GM12878 (cell line): ENCODE data around the gene EFNA4. TPM values are rescaled to one million over a fixed set of nuclear protein-coding genes. Genes with fewer than 3 reads are reported as not detected.

Experiments used
- ATAC-seq: fragments of 200-7000 bp; cut with Tn5 transposase; 3 replicates; pipeline ENCODE4 v1.9.1; 2020; ENCODE audit warnings: mild to moderate bottlenecking, moderate library complexity
- BruUV-seq: library from RNA; stranded (reverse); fragments of 400-500 nt; replicated peaks from 2 replicates; lab custom pipeline; 2021; lab: Mats Ljungman, UMichigan
- CTCF ChIA-PET: fragments of 300-600 bp; sonication (Branson Sonifier 250); formaldehyde crosslinking; extraction: SDS; loops from one replicate; lab custom pipeline; 2021; ENCODE audit warnings: inconsistent platforms; lab: Yijun Ruan, JAX
- POLR2A ChIA-PET: fragments of 350-600 bp; formaldehyde crosslinking; extraction: SDS; loops from one replicate; lab custom pipeline; 2021; ENCODE audit warnings: inconsistent platforms; lab: Charles Lee
- RAD21 ChIA-PET: fragments of 300-600 bp; sonication (Branson Sonifier 250); formaldehyde crosslinking; loops from one replicate; lab custom pipeline; 2023; ENCODE audit warnings: antibody characterized with exemption; ENCODE audit not compliant: unreplicated experiment; lab: Charles Lee
- SMC1A ChIA-PET: fragments of 300-600 bp; sonication (Branson Sonifier 250); formaldehyde crosslinking; loops from one replicate; lab custom pipeline; 2023; ENCODE audit not compliant: unreplicated experiment, uncharacterized antibody; lab: Charles Lee
- DNase-seq: peaks from one replicate; pipeline ENCODE4 v3.0.0-alpha.2; 2011; ENCODE audit warnings: low read depth, low spot score
- FAIRE-seq: peaks from 3 replicates; lab custom pipeline; 2011; peaks lifted over from hg19 to GRCh38; lab: Jason Lieb, UNC
- H2AFZ ChIP-seq: 2 replicates; pipeline ENCODE4 v1.6.0; 2011; ENCODE audit warnings: low read depth, low read length, control low read depth; ENCODE audit not compliant: control insufficient read depth
- H3K27ac ChIP-seq: 2 replicates; pipeline ENCODE4 v1.5.1; 2011; ENCODE audit warnings: control low read depth; ENCODE audit not compliant: control insufficient read depth, insufficient read depth
- H3K27me3 ChIP-seq, 2 experiments: replicated peaks in 1 of 2; 2 replicates each; pipeline versions ENCODE4 v1.6.0 to v1.6.1; 2011; ENCODE audit warnings: low read length in 1 of 2; ENCODE audit not compliant: control insufficient read depth in 2 of 2, insufficient read depth in 2 of 2
- H3K36me3 ChIP-seq, 2 experiments: 2 replicates each; pipeline ENCODE4 v1.5.1; 2011; ENCODE audit warnings: low read length in 1 of 2; ENCODE audit not compliant: control insufficient read depth in 2 of 2, insufficient read depth in 2 of 2
- H3K4me1 ChIP-seq: 2 replicates; pipeline ENCODE4 v1.6.1; 2011; ENCODE audit warnings: mild to moderate bottlenecking, low read length, moderate library complexity, mixed read lengths; ENCODE audit not compliant: control insufficient read depth, insufficient read depth
- H3K4me2 ChIP-seq: 2 replicates; pipeline ENCODE4 v1.6.0; 2011; ENCODE audit warnings: control low read depth; ENCODE audit not compliant: control insufficient read depth, insufficient read depth
- H3K4me3 ChIP-seq: fragments of 200-600 bp; sonication (generic); 2 replicates; pipeline ENCODE4 v1.5.1; 2016
- H3K79me2 ChIP-seq: 2 replicates; pipeline ENCODE4 v1.6.0; 2011; ENCODE audit warnings: low read length; ENCODE audit not compliant: control insufficient read depth, insufficient read depth
- H3K9ac ChIP-seq: 2 replicates; pipeline ENCODE4 v1.8.0; 2011; ENCODE audit warnings: low read length, control low read depth, mixed read lengths; ENCODE audit not compliant: control insufficient read depth, insufficient read depth
- H3K9me3 ChIP-seq: replicated peaks from 3 replicates; pipeline ENCODE4 v1.5.1; 2011; ENCODE audit warnings: mild to moderate bottlenecking, low read length; ENCODE audit not compliant: control insufficient read depth, insufficient read depth
- H4K20me1 ChIP-seq: 2 replicates; pipeline ENCODE4 v1.6.0; 2011; ENCODE audit not compliant: control insufficient read depth, insufficient read depth
- CHD4 ChIP-seq: fragments of 200-600 bp; sonication (generic); IDR thresholded peaks from 2 replicates; pipeline ENCODE4 v1.6.1; 2016; ENCODE audit warnings: mild to moderate bottlenecking
- IRF3 ChIP-seq: fragments of 450-650 bp; IDR thresholded peaks from 2 replicates; pipeline ENCODE4 v1.6.1; 2014; ENCODE audit warnings: mild to moderate bottlenecking
- MXI1 ChIP-seq: fragments of 150-350 bp; IDR thresholded peaks from 2 replicates; pipeline ENCODE4 v1.6.1; 2011; ENCODE audit warnings: low read depth, mild to moderate bottlenecking, inconsistent platforms, low read length, improper control_type of control experiment
- POLR2AphosphoS2 ChIP-seq: IDR thresholded peaks from 2 replicates; pipeline ENCODE4 v1.6.1; 2011; ENCODE audit warnings: low read depth, mild to moderate bottlenecking, low read length, improper control_type of control experiment, moderate library complexity
- SMC3 ChIP-seq: IDR thresholded peaks from 2 replicates; pipeline ENCODE4 v1.6.1; 2011; ENCODE audit warnings: low read length, improper control_type of control experiment, borderline replicate concordance
- USF1 ChIP-seq: IDR thresholded peaks from 2 replicates; pipeline ENCODE4 v1.6.1; 2011; ENCODE audit warnings: borderline replicate concordance, low read depth, mild to moderate bottlenecking, moderate library complexity, mixed read lengths, low read length; ENCODE audit not compliant: insufficient read depth; ENCODE audit errors: extremely low read length
- ZBTB4 ChIP-seq: fragments of 450-650 bp; formaldehyde crosslinking; IDR thresholded peaks from 2 replicates; pipeline ENCODE4 v1.4.0; 2022; ENCODE audit warnings: mild to moderate bottlenecking, moderate library complexity
- WGBS: methylation state at CpG from one replicate; pipeline ENCODE4 v1.1.6; 2016; ENCODE audit warnings: low lambda C conversion rate; ENCODE audit not compliant: insufficient replicate concordance, insufficient coverage; ENCODE audit errors: missing lambda C conversion rate; 5-methylcytosine and 5-hydroxymethylcytosine counted together
- in situ Hi-C: fragments of 300-500 bp; cut with MboI; formaldehyde crosslinking; loops from 9 replicates; pipeline ENCODE4 v1.14.3; 2018; ENCODE audit warnings: mixed read lengths
- intact Hi-C: fragments of 100-400 bp; cut with micrococcal nuclease; formaldehyde crosslinking; loops from one replicate; pipeline ENCODE4 v1.14.2; 2022; ENCODE audit not compliant: unreplicated experiment
- polyA plus RNA-seq, 11 experiments: library from polyadenylated mRNA; depleted of rRNA in 4 of 11; unstranded in 6 of 11; stranded (reverse) in 5 of 11; fragments of >200 nt; fragmentation: Nextera tagmentation in 4 of 11; fragmentation: Illumina TruSeq in 1 of 11; extraction: Ambion mirVana in 4 of 11; extraction: Trizol in 1 of 11; gene quantifications; 1 replicate in 1 of 11; 2 replicates in 10 of 11; pipeline versions ENCODE4 v1.2.1 to v1.2.3, GENCODE V29; 2011 to 2016; ENCODE audit warnings: inconsistent platforms in 2 of 11, missing spikeins in 2 of 11, low read depth in 1 of 11
- total RNA-seq, 4 experiments: library from RNA; depleted of rRNA in 3 of 4; stranded (reverse); fragments of >200 nt in 3 of 4; fragmentation: Illumina TruSeq in 1 of 4; extraction: Trizol in 1 of 4; gene quantifications; 2 replicates each; pipeline versions ENCODE4 v1.2.1 to v1.2.3, GENCODE V29; 2013 to 2021
- TF ChIP-seq, protein P1 (sequence below): fragments of 450-650 bp; IDR thresholded peaks from 2 replicates; pipeline ENCODE4 v1.6.1; 2016; ENCODE audit warnings: mild to moderate bottlenecking, moderate library complexity, borderline replicate concordance

EFNA4 gene
- total and polyA plus RNA-seq, 10 of the 15 experiments (the other 5 are each of a cell fraction or from before 2014, with no cell fraction given), result 0.52 to 14.1 (median 4.8) TPM

GRCh38 chr1:155017041-155017945, 46.2 kb upstream of the EFNA4 start:
- peak overlapping the region; percentile 61 for H2AFZ ChIP-seq
- ChIA-PET RAD21 (interaction anchor here (0.5 to 3.1 kb wide), 21 partner anchors 9 to 652 kb away, joined by 3 to 14 read pairs (median 4); partner anchors contain the start of genes ADAM15, PBXIP1, SHC1 and ZBTB7B), CTCF (interaction anchor here (0.5 to 4.2 kb wide), 38 partner anchors 8 to 856 kb away, joined by 3 to 42 read pairs (median 4); partner anchors contain the start of genes ADAM15, FLAD1, KRTCAP2 and PBXIP1), POLR2A (interaction anchor here (0.5 to 2.8 kb wide), 19 partner anchors 9 to 178 kb away, joined by 3 to 11 read pairs (median 4); partner anchors contain the start of genes ADAM15, FLAD1, PMVK and SHC1), SMC1A (interaction anchor here (0.6 to 2.8 kb wide), 17 partner anchors 10 to 619 kb away, joined by 3 to 14 read pairs (median 4); partner anchors contain the start of genes FLAD1, LENEP, PBXIP1 and PYGO2)
- BruUV-seq, result no TSS peak
- no peaks in the 10 kb centered on the region for H4K20me1 ChIP-seq
- no peaks in the 10 kb centered on the region for H3K27me3 ChIP-seq
- in situ Hi-C loops (no loop called here), intact Hi-C loops (loop anchor here (1.0 to 2.0 kb wide), 3 partner anchors 14 to 44 kb away; partner anchors contain the start of gene ZBTB7B)
- peaks cover 23% of the 10 kb centered on the region for H3K4me1 ChIP-seq
- WGBS, result 1% methylated on average over 34 of the region's 49 CpGs
- no peaks in the 10 kb centered on the region for H3K9me3 ChIP-seq
- DNase-seq, result peak; percentile 47
- H3K4me2 ChIP-seq, result peak overlapping the region; percentile 90
- no peaks in the 10 kb centered on the region; the same call in 1 of the 2 replicates for H3K79me2 ChIP-seq
- peak overlapping the region; percentile 65 for H3K4me3 ChIP-seq
- peak; percentile 86 for FAIRE-seq
- H3K9ac ChIP-seq, result peak overlapping the region; percentile 59
- peaks cover 0 to 15% of the 10 kb centered on the region in 2 experiments; a peak in 3 of 4 replicates for H3K36me3 ChIP-seq
- peak overlapping the region; percentile 75 for H3K27ac ChIP-seq
- peak; percentile 98 for ATAC-seq
- no peak for TF ChIP-seq IRF3
- TF ChIP-seq ZBTB4 (CRISPR knock-in tag), result no peak
- TF ChIP-seq, protein P1, sequence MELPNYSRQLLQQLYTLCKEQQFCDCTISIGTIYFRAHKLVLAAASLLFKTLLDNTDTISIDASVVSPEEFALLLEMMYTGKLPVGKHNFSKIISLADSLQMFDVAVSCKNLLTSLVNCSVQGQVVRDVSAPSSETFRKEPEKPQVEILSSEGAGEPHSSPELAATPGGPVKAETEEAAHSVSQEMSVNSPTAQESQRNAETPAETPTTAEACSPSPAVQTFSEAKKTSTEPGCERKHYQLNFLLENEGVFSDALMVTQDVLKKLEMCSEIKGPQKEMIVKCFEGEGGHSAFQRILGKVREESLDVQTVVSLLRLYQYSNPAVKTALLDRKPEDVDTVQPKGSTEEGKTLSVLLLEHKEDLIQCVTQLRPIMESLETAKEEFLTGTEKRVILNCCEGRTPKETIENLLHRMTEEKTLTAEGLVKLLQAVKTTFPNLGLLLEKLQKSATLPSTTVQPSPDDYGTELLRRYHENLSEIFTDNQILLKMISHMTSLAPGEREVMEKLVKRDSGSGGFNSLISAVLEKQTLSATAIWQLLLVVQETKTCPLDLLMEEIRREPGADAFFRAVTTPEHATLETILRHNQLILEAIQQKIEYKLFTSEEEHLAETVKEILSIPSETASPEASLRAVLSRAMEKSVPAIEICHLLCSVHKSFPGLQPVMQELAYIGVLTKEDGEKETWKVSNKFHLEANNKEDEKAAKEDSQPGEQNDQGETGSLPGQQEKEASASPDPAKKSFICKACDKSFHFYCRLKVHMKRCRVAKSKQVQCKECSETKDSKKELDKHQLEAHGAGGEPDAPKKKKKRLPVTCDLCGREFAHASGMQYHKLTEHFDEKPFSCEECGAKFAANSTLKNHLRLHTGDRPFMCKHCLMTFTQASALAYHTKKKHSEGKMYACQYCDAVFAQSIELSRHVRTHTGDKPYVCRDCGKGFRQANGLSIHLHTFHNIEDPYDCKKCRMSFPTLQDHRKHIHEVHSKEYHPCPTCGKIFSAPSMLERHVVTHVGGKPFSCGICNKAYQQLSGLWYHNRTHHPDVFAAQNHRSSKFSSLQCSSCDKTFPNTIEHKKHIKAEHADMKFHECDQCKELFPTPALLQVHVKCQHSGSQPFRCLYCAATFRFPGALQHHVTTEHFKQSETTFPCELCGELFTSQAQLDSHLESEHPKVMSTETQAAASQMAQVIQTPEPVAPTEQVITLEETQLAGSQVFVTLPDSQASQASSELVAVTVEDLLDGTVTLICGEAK, result no peak
- no peak for TF ChIP-seq CHD4
- TF ChIP-seq MXI1, result peak; percentile 51; the same call in 1 of the 2 replicates
- TF ChIP-seq SMC3, result peak; percentile 91
- peak; percentile 62 for TF ChIP-seq POLR2AphosphoS2
- no peak for TF ChIP-seq USF1
